ENCODE measurements around the gene RAVER1. TPM values are rescaled to one million over a fixed set of nuclear protein-coding genes. Genes with fewer than 3 reads are reported as not detected.
A peak's percentile ranks its signal among the peaks of the same experiment; 100 is the strongest.

The RAVER1 gene
- total and polyA plus RNA-seq, 9 of the 15 experiments (the other 6 are each of a cell fraction or from before 2014, with no cell fraction given): 0.06 to 113 (median 7.0) TPM

DNA sequence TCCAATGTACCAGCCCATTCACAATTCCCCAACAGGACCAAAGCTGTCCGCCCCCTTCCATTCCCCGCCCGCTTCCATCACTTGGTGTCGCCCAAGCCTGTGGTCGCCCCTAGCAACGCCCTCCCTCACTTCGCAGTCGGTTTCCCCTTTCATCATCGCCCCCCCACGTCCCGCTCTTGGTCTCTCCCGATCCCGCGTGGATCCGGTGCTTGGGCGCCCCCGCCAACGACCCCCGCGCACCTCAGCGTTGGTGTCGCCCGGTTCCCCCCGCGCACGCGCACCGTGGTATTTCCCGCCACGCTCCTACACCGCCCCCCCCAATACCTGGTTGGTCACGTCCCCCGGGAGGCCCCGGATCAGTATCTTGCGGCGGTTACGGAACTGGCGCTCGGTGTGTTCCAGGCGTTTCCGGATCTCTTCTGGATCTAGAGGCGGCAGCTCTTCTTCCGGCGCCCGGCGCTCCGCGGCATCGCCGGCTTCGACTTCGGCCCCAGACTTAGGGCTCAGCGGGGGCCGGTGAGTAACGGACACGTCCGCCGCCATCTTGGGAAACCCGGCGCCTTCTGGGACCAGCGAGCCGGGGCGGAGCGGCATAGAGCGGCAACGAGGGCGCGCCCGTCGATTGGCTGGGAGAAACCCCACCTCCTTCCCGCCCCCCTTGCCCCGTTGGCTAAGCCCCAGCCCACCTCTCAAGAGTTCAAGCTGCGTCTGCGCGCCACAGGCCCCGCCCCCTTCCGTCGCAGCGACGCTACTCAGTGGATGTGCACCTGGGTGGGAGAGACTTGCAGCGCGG lies at the start of gene RAVER1 (continued):
- TF ChIP-seq, protein P1, sequence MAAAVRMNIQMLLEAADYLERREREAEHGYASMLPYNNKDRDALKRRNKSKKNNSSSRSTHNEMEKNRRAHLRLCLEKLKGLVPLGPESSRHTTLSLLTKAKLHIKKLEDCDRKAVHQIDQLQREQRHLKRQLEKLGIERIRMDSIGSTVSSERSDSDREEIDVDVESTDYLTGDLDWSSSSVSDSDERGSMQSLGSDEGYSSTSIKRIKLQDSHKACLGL (CRISPR knock-in tag; IDR thresholded peaks at IDR 0.05; ENCODE audit: borderline replicate concordance, poor library complexity, severe bottlenecking): peak; percentile 50
- TF ChIP-seq MECOM (CRISPR knock-in tag; IDR thresholded peaks at IDR 0.05) (no peak), MCM2 (IDR thresholded peaks at IDR 0.05; ENCODE audit: low read depth) (no peak), ZNF586 (CRISPR knock-in tag; conservative IDR thresholded peaks at IDR 0.05) (no peak), TCF3 (CRISPR knock-in tag; IDR thresholded peaks at IDR 0.05) (no peak), MEF2A (IDR thresholded peaks at IDR 0.05; ENCODE audit: control insufficient read depth, low read depth, low read length) (no peak), MEIS2 (IDR thresholded peaks at IDR 0.05; ENCODE audit: partially characterized antibody) (peak; percentile 29), NUFIP1 (IDR thresholded peaks at IDR 0.05; ENCODE audit: partially characterized antibody) (peak; percentile 78), CBFA2T3 (IDR thresholded peaks at IDR 0.05) (no peak), STAG1 (CRISPR knock-in tag; IDR thresholded peaks at IDR 0.05; ENCODE audit: borderline replicate concordance) (peak; percentile 38), ZNF253 (CRISPR knock-in tag; conservative IDR thresholded peaks at IDR 0.05) (no peak), SRF (CRISPR knock-in tag; IDR thresholded peaks at IDR 0.05) (0 out of 4 replicates have a peak, but pooled peaks of 1 of the 2 experiments have one; percentile 16), EP400 (IDR thresholded peaks at IDR 0.05) (peak; percentile 98), MAFK (IDR thresholded peaks at IDR 0.05; ENCODE audit: low read length) (no peak), ZC3H11A (IDR thresholded peaks at IDR 0.05; ENCODE audit: low read depth, low read length) (no peak), CREM (IDR thresholded peaks at IDR 0.05; ENCODE audit: low read depth) (peak; percentile 78)
- TF ChIP-seq, protein P2, sequence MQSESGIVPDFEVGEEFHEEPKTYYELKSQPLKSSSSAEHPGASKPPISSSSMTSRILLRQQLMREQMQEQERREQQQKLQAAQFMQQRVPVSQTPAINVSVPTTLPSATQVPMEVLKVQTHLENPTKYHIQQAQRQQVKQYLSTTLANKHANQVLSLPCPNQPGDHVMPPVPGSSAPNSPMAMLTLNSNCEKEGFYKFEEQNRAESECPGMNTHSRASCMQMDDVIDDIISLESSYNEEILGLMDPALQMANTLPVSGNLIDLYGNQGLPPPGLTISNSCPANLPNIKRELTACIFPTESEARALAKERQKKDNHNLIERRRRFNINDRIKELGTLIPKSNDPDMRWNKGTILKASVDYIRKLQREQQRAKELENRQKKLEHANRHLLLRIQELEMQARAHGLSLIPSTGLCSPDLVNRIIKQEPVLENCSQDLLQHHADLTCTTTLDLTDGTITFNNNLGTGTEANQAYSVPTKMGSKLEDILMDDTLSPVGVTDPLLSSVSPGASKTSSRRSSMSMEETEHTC (IDR thresholded peaks at IDR 0.05): peak; percentile 47; the same call in 1 of the 2 replicates
- TF ChIP-seq, protein P3, sequence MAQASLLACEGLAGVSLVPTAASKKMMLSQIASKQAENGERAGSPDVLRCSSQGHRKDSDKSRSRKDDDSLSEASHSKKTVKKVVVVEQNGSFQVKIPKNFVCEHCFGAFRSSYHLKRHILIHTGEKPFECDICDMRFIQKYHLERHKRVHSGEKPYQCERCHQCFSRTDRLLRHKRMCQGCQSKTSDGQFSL (CRISPR knock-in tag; IDR thresholded peaks at IDR 0.05): peak; percentile 100
- TF ChIP-seq, protein P3 (tag; IDR thresholded peaks at IDR 0.05): peak in 1 of 2 experiments; percentile 97; a peak in 2 of 4 replicates
- TF ChIP-seq, protein P4, sequence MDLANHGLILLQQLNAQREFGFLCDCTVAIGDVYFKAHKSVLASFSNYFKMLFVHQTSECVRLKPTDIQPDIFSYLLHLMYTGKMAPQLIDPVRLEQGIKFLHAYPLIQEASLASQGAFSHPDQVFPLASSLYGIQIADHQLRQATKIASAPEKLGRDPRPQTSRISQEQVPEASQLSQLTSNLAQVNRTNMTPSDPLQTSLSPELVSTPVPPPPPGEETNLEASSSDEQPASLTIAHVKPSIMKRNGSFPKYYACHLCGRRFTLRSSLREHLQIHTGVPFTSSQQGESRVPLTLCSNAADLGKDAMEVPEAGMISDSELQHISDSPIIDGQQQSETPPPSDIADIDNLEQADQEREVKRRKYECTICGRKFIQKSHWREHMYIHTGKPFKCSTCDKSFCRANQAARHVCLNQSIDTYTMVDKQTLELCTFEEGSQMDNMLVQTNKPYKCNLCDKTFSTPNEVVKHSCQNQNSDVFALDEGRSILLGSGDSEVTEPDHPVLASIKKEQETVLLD (IDR thresholded peaks at IDR 0.05): peak; percentile 91
- TF ChIP-seq, protein P5, sequence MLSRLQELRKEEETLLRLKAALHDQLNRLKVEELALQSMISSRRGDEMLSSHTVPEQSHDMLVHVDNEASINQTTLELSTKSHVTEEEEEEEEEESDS (CRISPR knock-in tag; IDR thresholded peaks at IDR 0.05): no peak
- TF ChIP-seq, protein P6, sequence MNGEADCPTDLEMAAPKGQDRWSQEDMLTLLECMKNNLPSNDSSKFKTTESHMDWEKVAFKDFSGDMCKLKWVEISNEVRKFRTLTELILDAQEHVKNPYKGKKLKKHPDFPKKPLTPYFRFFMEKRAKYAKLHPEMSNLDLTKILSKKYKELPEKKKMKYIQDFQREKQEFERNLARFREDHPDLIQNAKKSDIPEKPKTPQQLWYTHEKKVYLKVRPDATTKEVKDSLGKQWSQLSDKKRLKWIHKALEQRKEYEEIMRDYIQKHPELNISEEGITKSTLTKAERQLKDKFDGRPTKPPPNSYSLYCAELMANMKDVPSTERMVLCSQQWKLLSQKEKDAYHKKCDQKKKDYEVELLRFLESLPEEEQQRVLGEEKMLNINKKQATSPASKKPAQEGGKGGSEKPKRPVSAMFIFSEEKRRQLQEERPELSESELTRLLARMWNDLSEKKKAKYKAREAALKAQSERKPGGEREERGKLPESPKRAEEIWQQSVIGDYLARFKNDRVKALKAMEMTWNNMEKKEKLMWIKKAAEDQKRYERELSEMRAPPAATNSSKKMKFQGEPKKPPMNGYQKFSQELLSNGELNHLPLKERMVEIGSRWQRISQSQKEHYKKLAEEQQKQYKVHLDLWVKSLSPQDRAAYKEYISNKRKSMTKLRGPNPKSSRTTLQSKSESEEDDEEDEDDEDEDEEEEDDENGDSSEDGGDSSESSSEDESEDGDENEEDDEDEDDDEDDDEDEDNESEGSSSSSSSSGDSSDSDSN (IDR thresholded peaks at IDR 0.05; ENCODE audit: borderline replicate concordance in 1 of 2, low read depth in 2 of 2, low read length in 2 of 2): peak; percentile 53 to 70; a peak in 1 of 4 replicates

Measured in K562 (cell line).